Right atrium auricular region (tissue), 2 donors: ENCODE data around the gene CYTH2. TPM values are rescaled to one million over a fixed set of nuclear protein-coding genes. Genes with fewer than 3 reads are reported as not detected.

Experiments
- total RNA-seq, 2 donors: library from RNA; depleted of rRNA; stranded (reverse); fragments of >200 nt; gene quantifications; one replicate each; pipeline ENCODE4 v1.1.0, GENCODE V29; 2016

Gene CYTH2
- total RNA-seq, 2 donors from 2014 or later = 13.3 to 22.5 TPM

Other genes starting within 250 kb of the CYTH2 start
- gene CARD8, start 213.5 kb upstream of the CYTH2 start, total RNA-seq = 10 to 100 TPM; 19.7 to 21.2 TPM
- under 1 TPM; 0.24 to 0.33 TPM for gene ZNF114, start 199.3 kb upstream of the CYTH2 start, total RNA-seq
- 10 to 100 TPM; 16.9 to 95.9 TPM for gene EMP3, start 143.8 kb upstream of the CYTH2 start, total RNA-seq
- 10 to 100 TPM; 20.4 to 43.8 TPM for gene TMEM143, start 105.4 kb upstream of the CYTH2 start, total RNA-seq
- not detected for gene SYNGR4, start 105.0 kb upstream of the CYTH2 start, total RNA-seq
- 10 to 100 TPM; 74.1 to 82.0 TPM for gene KDELR1, start 77.8 kb upstream of the CYTH2 start, total RNA-seq
- gene GRIN2D, start 75.7 kb upstream of the CYTH2 start, total RNA-seq = under 1 TPM; 0.31 to 0.33 TPM
- 10 to 100 TPM; 10.8 to 19.8 TPM for gene GRWD1, start 23.4 kb upstream of the CYTH2 start, total RNA-seq
- gene KCNJ14, start 13.8 kb upstream of the CYTH2 start, total RNA-seq = under 1 TPM; 0.26 to 0.31 TPM
- gene LMTK3, start 42.5 kb downstream of the CYTH2 start, total RNA-seq = 1 to 10 TPM; 1.3 to 1.6 TPM
- not detected for gene SULT2B1, start 82.8 kb downstream of the CYTH2 start, total RNA-seq
- gene SPACA4, start 137.4 kb downstream of the CYTH2 start, total RNA-seq = not detected
- gene FAM83E, start 145.7 kb downstream of the CYTH2 start, total RNA-seq = not detected
- gene RPL18, start 149.8 kb downstream of the CYTH2 start, total RNA-seq = 1,000 to 10,000 TPM in 1 of 2 donors, 100 to 1,000 TPM in 1; 846 to 1,334 TPM
- 1 to 10 TPM; 6.2 to 8.0 TPM for gene SPHK2, start 150.1 kb downstream of the CYTH2 start, total RNA-seq
- 1 to 10 TPM; 2.8 to 5.9 TPM for gene DBP, start 168.0 kb downstream of the CYTH2 start, total RNA-seq
- 10 to 100 TPM in 1 of 2 donors, 1 to 10 TPM in 1; 3.4 to 13.3 TPM for gene CA11, start 176.8 kb downstream of the CYTH2 start, total RNA-seq
- gene NTN5, start 203.6 kb downstream of the CYTH2 start, total RNA-seq = under 1 TPM in 1 of 2 donors, not detected in 1; 0.16 TPM
- not detected for gene FUT2, start 226.6 kb downstream of the CYTH2 start, total RNA-seq